HEK293T (cell line): ENCODE results near the gene PHOSPHO1.

ENCODE experiments used
- CTCF ChIA-PET: fragments of 350-600 bp; formaldehyde crosslinking; extraction: SDS; loops from one replicate; lab custom pipeline; 2021; ENCODE audit warnings: antibody characterized with exemption, inconsistent platforms; lab: Yijun Ruan, JAX
- POLR2A ChIA-PET: fragments of 350-600 bp; formaldehyde crosslinking; extraction: SDS; loops from one replicate; lab custom pipeline; 2020; ENCODE audit warnings: antibody characterized with exemption, inconsistent platforms; lab: Yijun Ruan, JAX
- DNase-seq: peaks from one replicate; pipeline ENCODE4 v3.0.0; 2012; ENCODE audit warnings: mixed read lengths; ENCODE audit errors: extremely low spot score
- ARNT ChIP-seq: fragments of 450-650 bp; IDR thresholded peaks from 2 replicates; pipeline ENCODE4 v1.6.1; 2017; ENCODE audit warnings: mild to moderate bottlenecking
- BHLHE40 ChIP-seq: fragments of 450-650 bp; IDR thresholded peaks from 2 replicates; pipeline ENCODE4 v1.6.1; 2016; ENCODE audit warnings: mild to moderate bottlenecking, moderate library complexity, borderline replicate concordance
- CTBP1 ChIP-seq: fragments of 450-650 bp; IDR thresholded peaks from 2 replicates; pipeline ENCODE4 v1.6.1; 2016; ENCODE audit warnings: borderline replicate concordance
- ELF4 ChIP-seq: fragments of 450-650 bp; IDR thresholded peaks from 2 replicates; pipeline ENCODE4 v1.6.1; 2017; ENCODE audit warnings: antibody characterized with exemption
- FOXA1 ChIP-seq: fragments of 450-650 bp; IDR thresholded peaks from 2 replicates; pipeline ENCODE4 v1.6.1; 2016; ENCODE audit warnings: mild to moderate bottlenecking
- FOXK2 ChIP-seq: fragments of 450-650 bp; IDR thresholded peaks from 2 replicates; pipeline ENCODE4 v1.6.1; 2016; ENCODE audit warnings: mild to moderate bottlenecking
- FOXM1 ChIP-seq: fragments of 450-650 bp; IDR thresholded peaks from 2 replicates; pipeline ENCODE4 v1.6.1; 2017; ENCODE audit warnings: mild to moderate bottlenecking, borderline replicate concordance
- HDGF ChIP-seq: fragments of 450-650 bp; IDR thresholded peaks from 2 replicates; pipeline ENCODE4 v1.6.1; 2017; ENCODE audit warnings: antibody characterized with exemption, borderline replicate concordance
- L3MBTL2 ChIP-seq: fragments of 450-650 bp; conservative IDR thresholded peaks from 2 replicates; pipeline ENCODE4 v1.6.1; 2016; ENCODE audit warnings: mild to moderate bottlenecking
- LEF1 ChIP-seq: fragments of 450-650 bp; IDR thresholded peaks from 2 replicates; pipeline ENCODE4 v1.6.1; 2017; ENCODE audit warnings: mild to moderate bottlenecking, borderline replicate concordance
- NFRKB ChIP-seq: fragments of 450-650 bp; IDR thresholded peaks from 2 replicates; pipeline ENCODE4 v1.6.1; 2016; ENCODE audit warnings: mild to moderate bottlenecking, moderate library complexity
- SP1 ChIP-seq: fragments of 450-650 bp; IDR thresholded peaks from 2 replicates; pipeline ENCODE4 v1.6.1; 2017
- SUZ12 ChIP-seq: fragments of 450-650 bp; IDR thresholded peaks from 2 replicates; pipeline ENCODE4 v1.6.1; 2016; ENCODE audit warnings: mild to moderate bottlenecking
- TARDBP ChIP-seq: fragments of 450-650 bp; IDR thresholded peaks from 2 replicates; pipeline ENCODE4 v1.6.1; 2016
- ZNF384 ChIP-seq: fragments of 450-650 bp; IDR thresholded peaks from 2 replicates; pipeline ENCODE4 v1.6.1; 2016
- TF ChIP-seq, protein P1 (sequence below): fragments of 450-650 bp; IDR thresholded peaks from 2 replicates; pipeline ENCODE4 v1.6.1; 2016

The PHOSPHO1 gene

DNA sequence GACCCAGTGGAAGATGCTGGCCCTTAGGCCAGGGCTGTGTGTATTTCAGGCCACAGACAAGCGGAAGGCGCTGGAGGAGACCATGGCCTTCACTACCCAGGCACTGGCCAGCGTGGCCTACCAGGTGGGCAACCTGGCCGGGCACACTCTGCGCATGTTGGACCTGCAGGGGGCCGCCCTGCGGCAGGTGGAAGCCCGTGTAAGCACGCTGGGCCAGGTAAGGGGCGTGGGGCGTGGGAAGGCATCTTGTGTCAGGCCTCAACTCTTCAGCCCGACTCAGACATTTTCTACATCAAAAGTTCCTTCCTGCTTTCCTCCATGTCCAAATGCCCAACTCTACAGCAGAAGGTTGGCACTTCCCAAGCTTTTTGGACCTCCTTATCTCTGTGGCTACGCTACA is 14.1 kb downstream of the PHOSPHO1 start:
- TF ChIP-seq TARDBP = no peak
- TF ChIP-seq NFRKB = no peak
- no peak for TF ChIP-seq HDGF
- TF ChIP-seq BHLHE40 = no peak
- DNase-seq = no peak
- ChIA-PET CTCF (interaction anchor here (0.6 kb wide), 1 partner anchor 146 kb away, joined by 3 read pairs; no protein-coding TSS in a partner anchor), POLR2A (no interaction called here)

DNA sequence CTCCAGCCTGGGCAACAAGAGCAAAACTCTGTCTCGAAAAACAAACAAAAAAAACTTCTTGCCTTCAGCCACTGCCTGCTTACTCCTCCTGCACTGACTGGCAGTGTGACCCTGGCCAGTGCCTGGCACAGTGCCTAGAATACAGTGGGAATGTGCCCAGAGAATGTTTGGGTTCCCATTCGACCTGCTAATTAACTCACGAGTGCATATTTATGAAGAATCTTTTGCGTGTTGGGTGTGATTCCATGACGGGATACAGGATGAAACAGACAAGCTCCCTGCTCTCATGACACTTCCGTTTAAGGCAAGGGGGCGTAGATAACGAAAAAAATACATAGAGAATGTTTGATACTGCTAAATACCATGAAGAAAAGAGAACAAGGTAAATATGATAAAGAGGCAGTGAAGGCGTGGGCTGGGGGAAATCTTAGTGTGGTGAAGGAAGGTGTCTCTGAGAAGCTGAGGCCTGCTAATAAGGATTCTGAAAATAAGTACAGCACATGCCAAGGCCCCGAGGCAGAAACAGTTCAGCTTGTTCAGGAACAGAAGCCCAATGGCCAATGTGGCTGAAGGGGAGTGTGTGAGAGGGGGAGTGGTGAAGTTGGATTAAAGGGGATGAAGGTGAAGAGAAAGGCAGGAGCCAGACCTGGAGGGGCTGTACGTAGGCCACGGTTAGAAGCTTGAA is 15.8 kb downstream of the PHOSPHO1 start:
- CTCF ChIA-PET = interaction anchor here (0.5 kb wide), 1 partner anchor 168 kb away, joined by 3 read pairs; no protein-coding TSS in a partner anchor
- DNase-seq = no peak
- no peak for TF ChIP-seq LEF1
- no peak for TF ChIP-seq FOXM1
- TF ChIP-seq, protein P1, sequence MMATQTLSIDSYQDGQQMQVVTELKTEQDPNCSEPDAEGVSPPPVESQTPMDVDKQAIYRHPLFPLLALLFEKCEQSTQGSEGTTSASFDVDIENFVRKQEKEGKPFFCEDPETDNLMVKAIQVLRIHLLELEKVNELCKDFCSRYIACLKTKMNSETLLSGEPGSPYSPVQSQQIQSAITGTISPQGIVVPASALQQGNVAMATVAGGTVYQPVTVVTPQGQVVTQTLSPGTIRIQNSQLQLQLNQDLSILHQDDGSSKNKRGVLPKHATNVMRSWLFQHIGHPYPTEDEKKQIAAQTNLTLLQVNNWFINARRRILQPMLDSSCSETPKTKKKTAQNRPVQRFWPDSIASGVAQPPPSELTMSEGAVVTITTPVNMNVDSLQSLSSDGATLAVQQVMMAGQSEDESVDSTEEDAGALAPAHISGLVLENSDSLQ = no peak
- no peak for TF ChIP-seq ZNF384
- TF ChIP-seq BHLHE40 = no peak
- TF ChIP-seq SP1 = no peak
- no peak for TF ChIP-seq TARDBP
- no peak for TF ChIP-seq ELF4
- no peak for TF ChIP-seq NFRKB
- TF ChIP-seq ARNT = no peak
- TF ChIP-seq SUZ12 = no peak
- no peak for TF ChIP-seq FOXA1
- TF ChIP-seq HDGF = no peak
- no peak for TF ChIP-seq L3MBTL2
- TF ChIP-seq FOXK2 = no peak
- no peak for TF ChIP-seq CTBP1
- POLR2A ChIA-PET = interaction anchor here (1.0 kb wide), 1 partner anchor 23 kb away, joined by 4 read pairs; no protein-coding TSS in a partner anchor

DNA sequence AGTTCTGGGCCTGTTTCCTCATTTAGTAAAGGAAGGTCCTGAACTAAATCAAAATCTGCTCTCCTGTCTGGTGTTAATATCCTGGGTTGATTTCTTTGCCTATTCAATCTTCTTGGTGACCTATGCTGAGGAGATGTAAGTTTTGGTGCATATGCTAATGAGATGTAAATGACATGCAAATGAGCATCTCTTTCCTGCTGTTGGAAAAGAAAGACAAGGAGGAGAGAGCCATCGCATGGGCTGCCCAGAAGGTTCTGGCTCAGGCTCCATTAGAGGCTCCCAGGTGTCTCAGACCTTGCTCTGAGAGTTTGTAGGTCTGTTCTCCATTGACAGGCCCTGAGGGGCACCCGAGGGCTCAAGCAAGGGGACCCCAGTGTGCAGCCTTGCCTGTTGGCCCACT is 16.7 kb downstream of the PHOSPHO1 start:
- ChIA-PET POLR2A (interaction anchor here (2.9 kb wide), 1 partner anchor 22 kb away, joined by 9 read pairs; no protein-coding TSS in a partner anchor), CTCF (interaction anchor here (0.6 kb wide), 1 partner anchor 14 kb away, joined by 3 read pairs; no protein-coding TSS in a partner anchor)
- TF ChIP-seq BHLHE40 (no peak), FOXA1 (no peak), L3MBTL2 (no peak), ZNF384 (no peak), ELF4 (no peak)

DNA sequence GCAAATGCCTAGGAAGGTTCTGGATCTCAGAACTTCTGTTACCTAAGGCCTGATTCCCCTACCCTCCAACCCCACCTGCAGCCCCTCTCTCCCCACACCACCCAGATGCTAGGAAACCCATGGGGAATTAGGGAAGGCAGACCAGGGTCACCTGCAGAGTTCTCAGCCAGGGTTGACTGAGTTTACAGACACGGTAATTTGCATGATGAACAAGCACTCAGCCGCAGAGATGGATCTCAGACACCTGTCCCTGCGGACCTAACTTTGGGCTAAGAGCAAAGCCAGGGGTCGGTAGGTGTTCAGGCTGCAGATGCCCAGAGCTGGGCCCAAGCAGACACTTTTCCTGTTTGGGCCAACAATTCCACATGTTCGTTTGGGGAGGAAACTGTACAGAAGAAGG is 17.2 kb downstream of the PHOSPHO1 start:
- TF ChIP-seq L3MBTL2 (no peak), HDGF (no peak), ZNF384 (no peak), CTBP1 (no peak), ARNT (no peak), SUZ12 (no peak), FOXM1 (no peak), ELF4 (no peak), LEF1 (no peak), TARDBP (no peak), SP1 (no peak), FOXA1 (no peak), NFRKB (no peak), BHLHE40 (no peak), FOXK2 (no peak)
- TF ChIP-seq, protein P1 = no peak
- no peak for DNase-seq
- ChIA-PET CTCF (interaction anchor here (0.6 kb wide), 1 partner anchor 14 kb away, joined by 3 read pairs; no protein-coding TSS in a partner anchor), POLR2A (interaction anchor here (2.9 kb wide), 1 partner anchor 21 kb away, joined by 9 read pairs; no protein-coding TSS in a partner anchor)

More for the DNA sequence above, 16.7 kb downstream of the PHOSPHO1 start:
- no peak for DNase-seq

DNA sequence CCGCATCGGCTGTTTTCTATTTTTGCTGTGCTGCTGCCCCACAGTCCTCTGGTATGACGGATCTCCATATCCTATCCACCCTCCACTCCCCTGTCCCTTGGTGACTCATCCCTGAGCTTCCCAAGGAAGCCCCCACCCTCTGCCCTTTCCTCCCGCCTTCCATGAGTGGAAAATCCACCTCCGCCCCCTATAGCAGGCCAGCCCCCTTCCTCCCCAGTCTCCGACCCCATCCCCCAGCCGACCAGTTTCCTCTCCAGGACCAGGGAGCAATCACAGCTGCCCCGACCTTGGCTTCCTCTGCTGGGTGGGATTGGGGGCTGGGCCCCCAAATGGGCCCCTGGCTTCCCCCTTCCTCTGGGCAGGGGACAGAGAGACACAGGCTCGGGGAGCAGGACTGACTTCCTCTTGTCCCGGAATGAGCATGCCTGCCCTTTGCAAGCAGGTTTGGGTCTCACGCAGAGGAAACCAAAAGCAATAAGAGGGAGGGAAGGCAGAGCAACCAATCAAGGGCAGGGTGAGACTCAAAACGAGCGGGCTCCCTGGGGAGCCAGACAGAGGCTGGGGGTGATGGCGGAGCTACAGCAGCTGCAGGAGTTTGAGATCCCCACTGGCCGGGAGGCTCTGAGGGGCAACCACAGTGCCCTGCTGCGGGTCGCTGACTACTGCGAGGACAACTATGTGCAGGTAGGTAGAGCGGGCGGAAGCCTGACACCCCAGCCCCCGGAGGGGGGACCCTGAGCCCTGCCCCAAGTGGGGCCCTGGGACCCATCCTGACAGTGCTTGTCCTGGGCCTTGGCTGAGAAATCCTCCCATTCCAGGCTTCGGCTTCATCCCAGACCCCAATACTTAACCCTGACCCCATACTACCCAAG is 20.2 kb downstream of the PHOSPHO1 start, which contains the start of the genes ABI3 and GNGT2:
TSS of gene ABI3 (plus strand) at position 550 of the 872 bp plus-strand sequence. CDS start at position 568, 18 bp downstream.
TSS of gene GNGT2 (minus strand) at position 417 of the 872 bp plus-strand sequence. CDS start 3,152 bp downstream, outside the sequence.
- no peak for DNase-seq
- TF ChIP-seq TARDBP (no peak), CTBP1 (no peak), BHLHE40 (no peak), FOXA1 (no peak), ZNF384 (no peak), SUZ12 (no peak), HDGF (no peak), LEF1 (no peak), NFRKB (no peak), ELF4 (no peak), L3MBTL2 (no peak), SP1 (no peak)
- TF ChIP-seq, protein P1 = no peak
- POLR2A ChIA-PET = interaction anchor here (1.1 to 1.2 kb wide), 2 partner anchors 10 to 18 kb away, joined by 4 read pairs; no protein-coding TSS in a partner anchor
- CTCF ChIA-PET = no interaction called here
